ENCODE measurements around the gene EHMT1.

The EHMT1 gene

DNA sequence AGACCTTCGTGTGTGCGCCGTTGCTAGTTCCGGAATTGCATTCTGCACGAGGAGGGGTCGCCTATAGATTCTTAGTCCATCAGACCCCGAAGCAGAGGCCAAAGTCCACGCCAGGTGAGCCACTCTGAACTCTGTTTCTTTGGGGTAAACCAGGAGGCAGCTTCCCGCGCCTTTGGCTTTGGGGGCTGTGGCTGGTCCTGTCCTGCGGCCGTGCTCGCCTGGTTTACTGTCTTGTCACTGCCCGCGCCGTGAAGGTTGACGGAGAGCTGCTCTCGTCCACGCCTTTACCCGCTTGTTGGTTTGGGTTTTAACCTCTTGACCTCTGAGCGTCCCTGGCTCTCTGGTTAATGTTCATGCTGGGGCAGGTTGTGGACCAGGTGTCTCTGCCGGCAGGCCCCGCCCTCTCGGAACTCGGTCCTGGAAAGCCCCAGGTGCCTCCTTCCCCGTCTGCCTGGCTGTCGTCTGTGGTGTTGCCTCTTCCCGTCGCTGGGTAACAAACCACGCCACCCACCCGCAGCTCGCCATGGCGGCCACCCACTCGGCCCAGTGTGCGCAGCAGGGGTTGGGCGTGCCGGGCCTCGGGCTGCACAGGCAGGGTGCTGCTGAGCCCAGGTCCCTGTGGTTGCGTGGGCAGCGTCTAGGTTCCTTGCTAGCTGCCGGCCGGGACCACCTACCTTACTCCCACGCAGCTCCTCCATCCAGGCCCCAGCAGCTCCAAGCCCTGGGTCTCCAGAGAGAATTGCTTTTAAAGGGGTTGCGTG, 214.2 kb downstream of the EHMT1 start:
- no peak for DNase-seq (ENCODE audit: extremely low read depth, low read depth)
- TF ChIP-seq, protein P1, sequence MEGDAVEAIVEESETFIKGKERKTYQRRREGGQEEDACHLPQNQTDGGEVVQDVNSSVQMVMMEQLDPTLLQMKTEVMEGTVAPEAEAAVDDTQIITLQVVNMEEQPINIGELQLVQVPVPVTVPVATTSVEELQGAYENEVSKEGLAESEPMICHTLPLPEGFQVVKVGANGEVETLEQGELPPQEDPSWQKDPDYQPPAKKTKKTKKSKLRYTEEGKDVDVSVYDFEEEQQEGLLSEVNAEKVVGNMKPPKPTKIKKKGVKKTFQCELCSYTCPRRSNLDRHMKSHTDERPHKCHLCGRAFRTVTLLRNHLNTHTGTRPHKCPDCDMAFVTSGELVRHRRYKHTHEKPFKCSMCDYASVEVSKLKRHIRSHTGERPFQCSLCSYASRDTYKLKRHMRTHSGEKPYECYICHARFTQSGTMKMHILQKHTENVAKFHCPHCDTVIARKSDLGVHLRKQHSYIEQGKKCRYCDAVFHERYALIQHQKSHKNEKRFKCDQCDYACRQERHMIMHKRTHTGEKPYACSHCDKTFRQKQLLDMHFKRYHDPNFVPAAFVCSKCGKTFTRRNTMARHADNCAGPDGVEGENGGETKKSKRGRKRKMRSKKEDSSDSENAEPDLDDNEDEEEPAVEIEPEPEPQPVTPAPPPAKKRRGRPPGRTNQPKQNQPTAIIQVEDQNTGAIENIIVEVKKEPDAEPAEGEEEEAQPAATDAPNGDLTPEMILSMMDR (IDR thresholded peaks at IDR 0.05; ENCODE audit: low read depth, low read length): no peak

DNA sequence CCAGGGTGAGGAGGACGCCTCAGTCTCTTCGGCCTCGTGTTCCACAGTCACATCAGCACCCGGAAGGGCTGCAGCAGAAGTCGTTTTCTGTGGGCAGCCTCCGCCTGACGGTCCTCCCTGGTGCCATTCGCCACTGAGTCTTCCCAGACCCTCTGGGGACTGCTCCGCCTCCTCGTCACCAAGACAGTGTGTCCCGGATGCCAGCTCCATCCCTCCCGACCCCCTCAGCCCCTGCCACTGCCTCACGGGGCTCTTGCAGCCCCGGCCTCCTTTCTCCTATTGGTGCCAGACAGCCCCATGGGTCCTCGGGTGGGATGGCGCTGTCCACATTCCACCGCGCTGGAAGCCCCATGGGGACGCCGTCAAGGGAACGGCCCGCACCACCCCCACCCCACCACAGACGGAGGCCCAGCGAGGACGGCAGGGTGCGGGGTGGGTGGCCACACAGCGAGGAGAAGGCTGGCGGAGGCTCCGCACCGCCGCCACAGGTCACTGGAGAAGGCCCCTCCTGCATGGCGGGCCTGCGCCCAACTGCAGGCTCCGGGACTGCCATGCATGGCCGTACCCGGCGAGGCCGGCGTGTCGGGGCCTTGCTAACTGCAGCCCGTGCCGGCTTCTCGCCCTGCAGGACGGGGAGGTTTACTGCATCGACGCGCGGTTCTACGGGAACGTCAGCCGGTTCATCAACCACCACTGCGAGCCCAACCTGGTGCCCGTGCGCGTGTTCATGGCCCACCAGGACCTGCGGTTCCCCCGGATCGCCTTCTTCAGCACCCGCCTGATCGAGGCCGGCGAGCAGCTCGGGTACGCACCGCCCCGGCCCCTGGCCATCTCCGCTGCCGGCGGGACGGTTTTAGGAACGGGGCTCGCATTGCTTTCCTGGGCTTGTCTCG, 215.2 kb downstream of the EHMT1 start:
- DNase-seq (ENCODE audit: extremely low read depth, low read depth): no peak
- TF ChIP-seq, protein P1 (IDR thresholded peaks at IDR 0.05; ENCODE audit: low read depth, low read length): no peak

DNA sequence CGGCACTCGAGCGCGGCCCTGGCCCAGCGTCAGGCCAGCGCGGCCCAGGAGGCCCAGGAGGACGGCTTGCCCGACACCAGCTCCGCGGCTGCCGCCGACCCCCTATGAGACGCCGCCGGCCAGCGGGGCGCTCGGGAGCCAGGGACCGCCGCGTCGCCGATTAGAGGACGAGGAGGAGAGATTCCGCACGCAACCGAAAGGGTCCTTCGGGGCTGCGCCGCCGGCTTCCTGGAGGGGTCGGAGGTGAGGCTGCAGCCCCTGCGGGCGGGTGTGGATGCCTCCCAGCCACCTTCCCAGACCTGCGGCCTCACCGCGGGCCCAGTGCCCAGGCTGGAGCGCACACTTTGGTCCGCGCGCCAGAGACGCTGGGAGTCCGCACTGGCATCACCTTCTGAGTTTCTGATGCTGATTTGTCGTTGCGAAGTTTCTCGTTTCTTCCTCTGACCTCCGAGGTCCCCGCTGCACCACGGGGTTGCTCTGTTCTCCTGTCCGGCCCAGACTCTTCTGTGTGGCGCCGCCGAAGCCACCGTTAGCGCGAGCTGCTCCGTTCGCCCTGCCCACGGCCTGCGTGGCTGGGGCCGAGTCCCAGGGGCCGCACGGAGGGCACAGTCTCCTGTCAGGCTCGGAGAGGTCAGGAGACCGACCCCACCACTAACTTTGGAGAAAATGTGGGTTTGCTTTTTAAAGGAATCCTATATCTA, 216.2 kb downstream of the EHMT1 start:
- no peak for DNase-seq (ENCODE audit: extremely low read depth, low read depth)
- TF ChIP-seq, protein P1 (IDR thresholded peaks at IDR 0.05; ENCODE audit: low read depth, low read length): no peak

DNA sequence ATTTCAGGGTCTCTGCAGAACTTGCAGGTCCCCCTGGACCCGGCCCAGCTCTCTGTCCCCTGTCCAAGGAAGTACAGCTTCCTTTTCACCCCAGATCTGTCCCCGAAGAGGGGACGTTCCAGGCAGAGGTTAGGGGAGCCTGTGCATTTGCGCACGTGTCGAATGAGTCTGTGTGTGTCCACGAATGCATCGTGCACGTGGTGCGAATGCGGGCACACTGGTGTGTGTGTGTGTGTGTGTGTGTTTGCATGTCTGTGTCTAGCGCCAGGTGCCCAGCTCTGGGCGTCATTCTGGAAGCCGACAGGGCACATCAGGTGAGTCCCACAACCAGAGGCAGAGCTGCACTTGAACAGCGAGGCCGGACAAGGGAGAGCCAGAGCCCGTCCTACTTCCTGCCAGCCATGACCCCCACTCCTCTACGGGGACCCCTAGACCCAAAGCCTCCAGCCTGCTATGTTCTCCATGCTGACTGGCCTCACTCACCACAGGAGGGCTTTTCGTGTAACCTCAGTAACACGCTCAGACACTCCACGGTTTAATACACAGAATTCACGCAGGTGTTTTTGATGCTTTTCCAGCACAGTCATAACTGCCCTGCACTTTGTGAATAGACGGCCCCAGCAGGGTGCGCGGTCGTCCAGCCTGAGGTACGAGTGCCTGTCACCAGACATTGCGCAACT, 217.5 kb downstream of the EHMT1 start:
- TF ChIP-seq, protein P1 (IDR thresholded peaks at IDR 0.05; ENCODE audit: low read depth, low read length): no peak
- DNase-seq (ENCODE audit: extremely low read depth, low read depth): no peak

DNA sequence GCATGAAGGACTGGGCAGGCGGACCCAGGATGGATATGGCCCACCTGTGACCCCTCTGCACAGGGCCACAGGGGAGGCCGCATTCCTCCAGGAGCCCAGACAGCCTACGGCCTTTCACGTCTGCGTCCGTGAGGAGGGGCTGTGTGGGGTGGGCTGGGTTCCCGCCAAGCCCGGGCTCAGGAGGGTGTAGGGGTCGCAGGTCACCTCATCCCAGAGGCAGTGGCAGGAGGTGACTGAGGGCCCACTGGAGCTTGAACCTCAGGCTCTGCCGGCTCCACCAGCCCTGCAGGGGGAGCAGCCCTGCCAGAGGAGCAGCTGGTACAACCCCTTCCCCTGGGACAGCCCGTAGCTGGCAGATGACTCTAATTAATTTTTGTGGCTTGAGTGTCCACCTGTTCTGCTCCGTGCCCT, 218.0 kb downstream of the EHMT1 start:
- no peak for DNase-seq (ENCODE audit: extremely low read depth, low read depth)
- TF ChIP-seq, protein P1 (IDR thresholded peaks at IDR 0.05; ENCODE audit: low read depth, low read length): no peak

DNA sequence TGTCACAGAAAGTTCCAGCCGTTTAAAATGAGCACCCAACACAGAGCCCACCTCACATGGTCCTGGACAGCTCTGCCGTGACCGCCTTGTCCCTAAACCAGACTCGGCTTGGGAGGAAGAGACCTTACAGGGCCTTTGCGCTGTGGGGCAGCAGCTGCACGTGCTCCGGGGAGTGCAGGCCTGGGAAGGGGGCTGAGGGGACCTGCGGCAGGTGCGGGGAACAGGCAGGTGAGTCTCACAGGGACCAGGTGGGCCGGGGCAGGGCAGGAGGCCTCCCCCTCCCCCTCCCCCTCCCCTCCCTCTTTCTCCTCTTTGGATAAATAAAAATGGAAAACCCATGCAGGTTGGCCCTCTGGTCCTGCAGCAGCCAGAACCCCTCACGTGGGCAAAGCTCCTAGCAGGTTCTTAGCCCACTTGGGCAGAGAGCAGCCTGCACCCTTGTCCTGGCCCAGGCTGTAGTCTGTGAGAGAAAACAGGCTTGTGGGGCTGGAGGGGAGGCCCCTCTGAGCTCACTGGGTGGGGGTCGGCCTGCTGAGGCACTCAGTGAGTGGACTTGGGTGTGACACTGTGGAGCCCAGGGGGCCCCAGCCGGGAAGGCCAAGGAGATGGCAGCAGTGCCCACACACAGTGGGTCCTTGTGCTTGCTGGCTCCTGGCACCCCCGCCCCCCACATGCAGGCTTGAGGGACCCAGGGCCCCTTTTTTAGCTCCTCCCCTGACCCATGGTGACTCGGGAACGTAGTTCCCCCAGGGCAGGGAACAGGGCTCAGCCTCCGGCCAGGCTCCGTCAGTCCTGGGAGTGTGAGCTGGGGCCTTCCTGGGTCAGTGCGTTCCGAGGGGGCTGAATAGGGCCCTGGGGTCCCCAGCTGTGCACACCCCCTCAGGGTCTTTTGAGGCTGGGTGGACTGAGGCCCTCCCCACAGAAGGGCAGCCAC, 218.8 kb downstream of the EHMT1 start:
- no peak for DNase-seq (ENCODE audit: extremely low read depth, low read depth)

More for the DNA sequence above, 218.8 kb downstream of the EHMT1 start:
- TF ChIP-seq, protein P1 (IDR thresholded peaks at IDR 0.05; ENCODE audit: low read depth, low read length): no peak
